ENCODE measurements around the gene RHOA. TPM values are rescaled to one million over a fixed set of nuclear protein-coding genes. Genes with fewer than 3 reads are reported as not detected.
"Not testable (repeated sequence)": the region's sequence is repeated elsewhere in the genome, so short reads cannot be mapped to it uniquely, and the experiment has no call there.

RHOA gene
- total and polyA plus RNA-seq, 2 of the 13 experiments (the other 11 are each of a cell fraction or from before 2014, with no cell fraction given) = 131 to 177 TPM

GRCh38 chr3:49328350-49328749 lies 83.4 kb downstream of the RHOA start:
- H3K27me3 ChIP-seq (ENCODE audit: control insufficient read depth in 1 of 2, insufficient read depth in 2 of 2, low read length in 2 of 2); BruUV-seq (replicated peaks); H3K79me2 ChIP-seq (ENCODE audit: insufficient read depth, low read length); H2AFZ ChIP-seq (ENCODE audit: low read length); H3K4me1 ChIP-seq (ENCODE audit: insufficient read depth, low read length); FAIRE-seq; ATAC-seq; DNase-seq (ENCODE audit: low spot score); H3K4me3 ChIP-seq (replicated peaks in 1 of 3; ENCODE audit: insufficient read depth in 1 of 3, low read depth in 2 of 3, low read length in 3 of 3); H3K9ac ChIP-seq (ENCODE audit: insufficient read depth, low read depth, low read length); H3K27ac ChIP-seq (ENCODE audit: extremely low read length, insufficient read depth, low read length); H3K4me2 ChIP-seq (ENCODE audit: low read depth, low read length); H3K9me3 ChIP-seq (ENCODE audit: low read length); H4K20me1 ChIP-seq (ENCODE audit: insufficient read depth, low read length); intact Hi-C loops (cut with micrococcal nuclease; ENCODE audit: unreplicated experiment): not testable (repeated sequence)
- WGBS (ENCODE audit: low lambda C conversion rate) = 100% methylated on average over 2 of the region's 2 CpGs
- POLR2A ChIA-PET = interaction anchor here (1.2 kb wide), 1 partner anchor 12 kb away, joined by 4 read pairs; the partner anchor contains the start of gene USP4
- peaks cover 22 to 61% of the 10 kb centered on the region in 2 experiments for H3K36me3 ChIP-seq (replicated peaks in 1 of 2; ENCODE audit: control insufficient read depth in 1 of 2, insufficient read depth in 2 of 2, low read length in 2 of 2)
- CTCF ChIA-PET (ENCODE audit: low intra/inter-chr PET ratio, low total read pairs) = interaction anchor here (1.6 kb wide), 1 partner anchor 121 kb away, joined by 7 read pairs; no protein-coding TSS in a partner anchor
- in situ Hi-C loops (cut with HindIII; ENCODE audit: extremely low pct_ligation_motif_present, low pct_unique_long_range_greater_than_20kb) = loop anchor here (25.0 kb wide), 1 partner anchor 109 kb away; the partner anchor contains the start of gene NICN1

DNA sequence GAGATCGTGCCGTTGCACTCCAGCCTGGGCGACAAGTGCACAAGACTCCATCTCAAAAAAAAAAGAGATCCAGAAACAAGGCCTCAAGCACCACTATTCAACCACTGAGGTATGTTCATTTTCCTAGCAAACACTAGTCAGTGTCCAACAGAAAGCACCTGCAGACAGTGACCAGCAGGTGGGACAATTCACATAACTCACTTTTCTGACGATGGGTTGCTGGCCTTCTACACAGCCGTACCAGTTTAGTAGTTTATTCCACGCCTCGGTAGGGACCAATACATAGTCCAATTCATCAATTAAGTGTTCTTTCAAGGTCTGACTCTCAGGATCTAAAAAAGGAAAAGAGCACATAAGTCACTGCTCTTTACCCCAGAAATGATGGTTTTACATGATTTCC lies 84.3 kb downstream of the RHOA start:
- no peaks in the 10 kb centered on the region for H3K9me3 ChIP-seq (ENCODE audit: low read length)
- H4K20me1 ChIP-seq (ENCODE audit: insufficient read depth, low read length) = no peaks in the 10 kb centered on the region
- WGBS (ENCODE audit: low lambda C conversion rate) = 88% methylated on average over 7 of the region's 7 CpGs
- no peaks in the 10 kb centered on the region for H3K79me2 ChIP-seq (ENCODE audit: insufficient read depth, low read length)
- no peak overlapping the region for H3K4me2 ChIP-seq (ENCODE audit: low read depth, low read length)
- TF ChIP-seq CTCF (CRISPR knock-in tag; IDR thresholded peaks at IDR 0.05) (peak; percentile 48), ZXDC (CRISPR knock-in tag; IDR thresholded peaks at IDR 0.05) (no peak), SMC3 (IDR thresholded peaks at IDR 0.05; ENCODE audit: low read length) (peak; percentile 65; the same call in 1 of the 2 replicates), RAD21 (CRISPR knock-in tag; IDR thresholded peaks at IDR 0.05) (peak; percentile 29; the same call in 1 of the 2 replicates), STAG1 (CRISPR knock-in tag; IDR thresholded peaks at IDR 0.05) (peak; percentile 62), PAF1 (CRISPR knock-in tag; IDR thresholded peaks at IDR 0.05) (no peak), ZNF329 (CRISPR knock-in tag; IDR thresholded peaks at IDR 0.05; ENCODE audit: low read depth) (no peak)
- TF ChIP-seq, protein P1, sequence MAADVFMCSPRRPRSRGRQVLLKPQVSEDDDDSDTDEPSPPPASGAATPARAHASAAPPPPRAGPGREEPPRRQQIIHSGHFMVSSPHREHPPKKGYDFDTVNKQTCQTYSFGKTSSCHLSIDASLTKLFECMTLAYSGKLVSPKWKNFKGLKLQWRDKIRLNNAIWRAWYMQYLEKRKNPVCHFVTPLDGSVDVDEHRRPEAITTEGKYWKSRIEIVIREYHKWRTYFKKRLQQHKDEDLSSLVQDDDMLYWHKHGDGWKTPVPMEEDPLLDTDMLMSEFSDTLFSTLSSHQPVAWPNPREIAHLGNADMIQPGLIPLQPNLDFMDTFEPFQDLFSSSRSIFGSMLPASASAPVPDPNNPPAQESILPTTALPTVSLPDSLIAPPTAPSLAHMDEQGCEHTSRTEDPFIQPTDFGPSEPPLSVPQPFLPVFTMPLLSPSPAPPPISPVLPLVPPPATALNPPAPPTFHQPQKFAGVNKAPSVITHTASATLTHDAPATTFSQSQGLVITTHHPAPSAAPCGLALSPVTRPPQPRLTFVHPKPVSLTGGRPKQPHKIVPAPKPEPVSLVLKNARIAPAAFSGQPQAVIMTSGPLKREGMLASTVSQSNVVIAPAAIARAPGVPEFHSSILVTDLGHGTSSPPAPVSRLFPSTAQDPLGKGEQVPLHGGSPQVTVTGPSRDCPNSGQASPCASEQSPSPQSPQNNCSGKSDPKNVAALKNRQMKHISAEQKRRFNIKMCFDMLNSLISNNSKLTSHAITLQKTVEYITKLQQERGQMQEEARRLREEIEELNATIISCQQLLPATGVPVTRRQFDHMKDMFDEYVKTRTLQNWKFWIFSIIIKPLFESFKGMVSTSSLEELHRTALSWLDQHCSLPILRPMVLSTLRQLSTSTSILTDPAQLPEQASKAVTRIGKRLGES (CRISPR knock-in tag; IDR thresholded peaks at IDR 0.05; ENCODE audit: borderline replicate concordance) = no peak
- DNase-seq (ENCODE audit: low spot score) (peak; percentile 35), FAIRE-seq (peak; percentile 76), ATAC-seq (peak; percentile 81)
- H3K4me3 ChIP-seq (replicated peaks in 1 of 3; ENCODE audit: insufficient read depth in 1 of 3, low read depth in 2 of 3, low read length in 3 of 3) = no peak overlapping the region
- POLR2A ChIA-PET = interaction anchor here (0.8 kb wide), 1 partner anchor 13 kb away, joined by 3 read pairs; no protein-coding TSS in a partner anchor
- in situ Hi-C loops (cut with HindIII; ENCODE audit: extremely low pct_ligation_motif_present, low pct_unique_long_range_greater_than_20kb) = loop anchor here (25.0 kb wide), 1 partner anchor 110 kb away; the partner anchor contains the start of gene NICN1
- BruUV-seq (replicated peaks) = no TSS peak
- H3K9ac ChIP-seq (ENCODE audit: insufficient read depth, low read depth, low read length) = no peak overlapping the region
- H3K36me3 ChIP-seq (replicated peaks in 1 of 2; ENCODE audit: control insufficient read depth in 1 of 2, insufficient read depth in 2 of 2, low read length in 2 of 2) = peaks cover 28 to 58% of the 10 kb centered on the region in 2 experiments
- no peaks in the 10 kb centered on the region for H3K27me3 ChIP-seq (ENCODE audit: control insufficient read depth in 1 of 2, insufficient read depth in 2 of 2, low read length in 2 of 2)
- no peaks in the 10 kb centered on the region for H3K4me1 ChIP-seq (ENCODE audit: insufficient read depth, low read length)
- no peak overlapping the region for H3K27ac ChIP-seq (ENCODE audit: extremely low read length, insufficient read depth, low read length)
- CTCF ChIA-PET (ENCODE audit: low intra/inter-chr PET ratio, low total read pairs) = interaction anchor here (1.6 kb wide), 1 partner anchor 121 kb away, joined by 7 read pairs; no protein-coding TSS in a partner anchor
- intact Hi-C loops (cut with micrococcal nuclease; ENCODE audit: unreplicated experiment) = loop anchor here (1.0 kb wide), 1 partner anchor 122 kb away; no protein-coding TSS in a partner anchor
- no peak overlapping the region for H2AFZ ChIP-seq (ENCODE audit: low read length)
